ENCODE results near the gene BCL2L13. TPM values are rescaled to one million over a fixed set of nuclear protein-coding genes. Genes with fewer than 3 reads are reported as not detected.

Gene BCL2L13
- total and polyA plus RNA-seq, 8 donors = 13.7 to 74.1 (median 30.6) TPM

DNA sequence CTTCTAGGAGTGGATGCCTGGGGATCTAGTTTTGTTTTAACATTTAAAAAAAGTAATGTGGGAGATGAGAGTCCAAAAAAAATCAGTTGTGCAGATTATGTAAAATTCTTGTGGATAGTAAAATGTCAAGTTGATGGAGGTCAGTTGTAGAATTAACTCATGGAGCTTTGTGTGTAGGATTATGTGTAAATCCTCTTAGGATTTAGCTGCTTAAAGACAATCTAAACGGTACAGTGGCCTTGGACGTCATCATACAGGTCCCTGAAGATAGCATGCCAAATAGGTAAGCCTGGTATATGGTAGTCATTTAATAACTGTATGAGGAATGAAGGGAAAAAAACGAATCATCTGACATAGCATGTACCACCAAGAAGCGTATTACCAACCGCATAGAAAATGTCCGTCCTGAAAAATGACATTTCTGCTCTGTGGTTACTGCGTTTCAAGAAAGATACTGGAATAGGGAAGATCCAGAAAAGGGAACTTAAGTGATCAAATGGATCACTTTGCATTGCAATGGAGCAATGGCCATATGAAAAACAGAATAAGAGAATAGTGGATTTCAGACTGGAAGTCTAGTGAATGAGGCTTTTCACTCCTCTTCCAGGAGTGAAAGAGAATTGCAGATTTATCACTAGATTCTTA lies 61.3 kb downstream of the BCL2L13 start:
- Histone ChIP-seq H3K4me3 (no peak overlapping the region), H3K27ac (no peak overlapping the region), H3K4me1 (peaks cover 0 to 4% (median 0%) of the 10 kb centered on the region in 4 donors), H3K36me3 (peaks cover 6 to 46% (median 36%) of the 10 kb centered on the region in 4 donors), H3K9me3 (no peaks in the 10 kb centered on the region), H3K27me3 (no peaks in the 10 kb centered on the region)
- intact Hi-C loops (cut with DNase I; ENCODE audit: low total_unique reads) = no loop called here
- DNase-seq = no peak
- WGBS, 5 donors = 75 to 86% (median 83%) methylated on average over 7 of the region's 7 CpGs
- no peak for TF ChIP-seq POLR2A (IDR thresholded peaks at IDR 0.05)
- TF ChIP-seq POLR2AphosphoS5 (IDR thresholded peaks at IDR 0.05) = no peak
- TF ChIP-seq, protein P1, sequence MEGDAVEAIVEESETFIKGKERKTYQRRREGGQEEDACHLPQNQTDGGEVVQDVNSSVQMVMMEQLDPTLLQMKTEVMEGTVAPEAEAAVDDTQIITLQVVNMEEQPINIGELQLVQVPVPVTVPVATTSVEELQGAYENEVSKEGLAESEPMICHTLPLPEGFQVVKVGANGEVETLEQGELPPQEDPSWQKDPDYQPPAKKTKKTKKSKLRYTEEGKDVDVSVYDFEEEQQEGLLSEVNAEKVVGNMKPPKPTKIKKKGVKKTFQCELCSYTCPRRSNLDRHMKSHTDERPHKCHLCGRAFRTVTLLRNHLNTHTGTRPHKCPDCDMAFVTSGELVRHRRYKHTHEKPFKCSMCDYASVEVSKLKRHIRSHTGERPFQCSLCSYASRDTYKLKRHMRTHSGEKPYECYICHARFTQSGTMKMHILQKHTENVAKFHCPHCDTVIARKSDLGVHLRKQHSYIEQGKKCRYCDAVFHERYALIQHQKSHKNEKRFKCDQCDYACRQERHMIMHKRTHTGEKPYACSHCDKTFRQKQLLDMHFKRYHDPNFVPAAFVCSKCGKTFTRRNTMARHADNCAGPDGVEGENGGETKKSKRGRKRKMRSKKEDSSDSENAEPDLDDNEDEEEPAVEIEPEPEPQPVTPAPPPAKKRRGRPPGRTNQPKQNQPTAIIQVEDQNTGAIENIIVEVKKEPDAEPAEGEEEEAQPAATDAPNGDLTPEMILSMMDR (IDR thresholded peaks at IDR 0.05) = no peak
- TF ChIP-seq EP300 (IDR thresholded peaks at IDR 0.05) = no peak

DNA sequence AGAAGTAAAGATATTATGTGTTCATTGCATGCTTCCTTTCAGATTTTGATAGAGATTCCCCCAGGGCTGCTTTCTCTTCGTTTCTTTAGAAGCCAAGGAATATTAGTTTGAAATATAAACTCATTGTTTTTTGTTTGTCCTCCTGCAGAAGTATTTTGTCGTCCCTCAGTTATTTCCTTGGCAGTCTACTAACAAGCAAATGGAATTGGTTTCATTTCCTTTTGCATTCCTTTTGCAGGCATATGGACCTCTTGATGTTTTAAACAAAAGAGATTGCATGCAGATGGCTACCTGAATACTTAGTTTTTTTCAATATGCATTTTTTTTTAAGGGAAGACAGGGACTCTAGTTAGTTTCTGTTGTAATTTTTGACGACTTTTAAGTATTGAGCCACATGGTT lies 62.2 kb downstream of the BCL2L13 start:
- Histone ChIP-seq H3K27ac (no peak overlapping the region), H3K9me3 (no peaks in the 10 kb centered on the region), H3K36me3 (peaks cover 6 to 40% (median 29%) of the 10 kb centered on the region in 4 donors), H3K4me3 (no peak overlapping the region), H3K27me3 (no peaks in the 10 kb centered on the region), H3K4me1 (peaks cover 0 to 4% (median 2%) of the 10 kb centered on the region in 4 donors)
- TF ChIP-seq, protein P1 (IDR thresholded peaks at IDR 0.05) = no peak
- no peak for TF ChIP-seq POLR2AphosphoS5 (IDR thresholded peaks at IDR 0.05)
- no peak for TF ChIP-seq EP300 (IDR thresholded peaks at IDR 0.05)
- TF ChIP-seq POLR2A (IDR thresholded peaks at IDR 0.05) = no peak
- DNase-seq = no peak
- intact Hi-C loops (cut with DNase I; ENCODE audit: low total_unique reads) = no loop called here
- WGBS, 5 donors = 36 to 40% (median 37%) methylated on average over 3 of the region's 3 CpGs

DNA sequence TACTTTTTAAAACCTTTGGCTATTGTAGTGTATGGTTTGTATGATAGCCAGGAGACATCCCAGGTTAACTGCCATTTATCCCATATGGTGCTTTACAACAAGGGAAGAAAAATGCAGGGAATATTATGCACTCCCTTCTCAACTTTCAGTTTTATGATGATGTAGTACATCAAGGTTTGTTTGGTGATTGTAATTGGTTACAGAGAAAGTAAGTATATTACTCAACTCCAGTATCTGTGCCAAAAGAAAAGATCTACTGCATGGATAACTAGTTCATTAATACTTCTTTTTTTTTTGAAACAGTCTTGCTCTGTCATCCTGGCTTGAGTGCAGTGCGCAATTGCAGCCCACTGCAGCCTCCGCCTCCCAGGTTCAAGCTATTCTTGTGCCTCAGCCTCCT lies 65.3 kb downstream of the BCL2L13 start:
- Histone ChIP-seq H3K9me3 (no peaks in the 10 kb centered on the region), H3K4me1 (peaks cover 0 to 29% (median 11%) of the 10 kb centered on the region in 4 donors), H3K27ac (no peak overlapping the region), H3K27me3 (no peaks in the 10 kb centered on the region), H3K36me3 (peaks cover 6 to 37% (median 25%) of the 10 kb centered on the region in 4 donors), H3K4me3 (no peak overlapping the region)
- DNase-seq = no peak
- TF ChIP-seq EP300 (IDR thresholded peaks at IDR 0.05) = no peak
- TF ChIP-seq POLR2AphosphoS5 (IDR thresholded peaks at IDR 0.05) = no peak
- TF ChIP-seq POLR2A (IDR thresholded peaks at IDR 0.05) = no peak
- intact Hi-C loops (cut with DNase I; ENCODE audit: low total_unique reads) = no loop called here
- WGBS, 5 donors = 94 to 99% (median 95%) methylated on average over 2 of the region's 2 CpGs

DNA sequence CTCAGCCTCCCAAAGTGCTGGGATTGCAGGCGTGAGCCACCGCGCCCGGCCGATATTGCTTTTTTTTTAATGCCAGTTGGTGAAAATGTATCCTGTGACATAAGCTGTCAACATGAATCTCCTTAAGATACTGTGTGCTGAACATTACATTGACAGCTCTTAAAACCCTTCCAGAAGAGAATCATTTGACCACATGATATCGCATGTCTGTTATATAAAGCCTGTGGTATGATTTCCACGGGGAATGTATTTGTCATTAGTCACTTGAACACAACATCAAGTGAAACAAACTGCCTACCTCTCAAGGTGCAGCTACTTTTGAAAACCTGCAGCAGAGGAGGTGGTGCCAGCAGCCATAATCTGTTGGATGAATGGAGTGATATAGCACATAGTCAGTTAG lies 67.0 kb downstream of the BCL2L13 start:
- TF ChIP-seq, protein P1 (IDR thresholded peaks at IDR 0.05) = no peak
- TF ChIP-seq EP300 (IDR thresholded peaks at IDR 0.05) (no peak), POLR2AphosphoS5 (IDR thresholded peaks at IDR 0.05) (no peak)
- Histone ChIP-seq H3K36me3 (peaks cover 6 to 40% (median 33%) of the 10 kb centered on the region in 4 donors), H3K4me3 (no peak overlapping the region), H3K27ac (peak overlapping the region in 3 of 5 donors; percentile 65 to 75 (median 68)), H3K9me3 (no peaks in the 10 kb centered on the region), H3K4me1 (peaks cover 0 to 29% (median 11%) of the 10 kb centered on the region in 4 donors), H3K27me3 (no peaks in the 10 kb centered on the region)
- intact Hi-C loops (cut with DNase I; ENCODE audit: low total_unique reads) = no loop called here
- DNase-seq = no peak
- WGBS, 5 donors = 94 to 98% (median 96%) methylated on average over 7 of the region's 7 CpGs

Measured in stomach (tissue), 9 donors.